Liver (tissue), 3 donors: ENCODE results near the gene PILRB.
"Not testable (repeated sequence)": the region's sequence is repeated elsewhere in the genome, so short reads cannot be mapped to it uniquely, and the experiment has no call there.

Experiments used
- CTCF ChIP-seq: fragments of 150-350 bp; IDR thresholded peaks from 2 replicates; pipeline ENCODE4 v1.5.1; 2017; ENCODE audit warnings: improper control_type of control experiment, low read depth, low read length; ENCODE audit not compliant: missing input control
- FOXA1 ChIP-seq: IDR thresholded peaks from 2 replicates; pipeline ENCODE4 v1.6.1; 2016; ENCODE audit warnings: antibody characterized with exemption
- HNF4G ChIP-seq: IDR thresholded peaks from 2 replicates; pipeline ENCODE4 v1.6.1; 2016; ENCODE audit warnings: antibody characterized with exemption
- RAD21 ChIP-seq, 2 donors: IDR thresholded peaks; 2 replicates each; pipeline ENCODE4 v1.6.1; 2016; ENCODE audit warnings: antibody characterized with exemption in 2 of 2, mild to moderate bottlenecking in 2 of 2
- TAF1 ChIP-seq: conservative IDR thresholded peaks from 2 replicates; pipeline ENCODE4 v1.6.1; 2016; ENCODE audit warnings: antibody characterized with exemption, mild to moderate bottlenecking
- TF ChIP-seq, protein P1 (sequence below): IDR thresholded peaks from 2 replicates; pipeline ENCODE4 v1.6.1; 2016; ENCODE audit warnings: antibody characterized with exemption, mild to moderate bottlenecking
- TF ChIP-seq, protein P2 (sequence below): IDR thresholded peaks from 2 replicates; pipeline ENCODE4 v1.6.1; 2016; ENCODE audit warnings: antibody characterized with exemption
- donor health status: healthy.
- donor health status: healthy.

DNA sequence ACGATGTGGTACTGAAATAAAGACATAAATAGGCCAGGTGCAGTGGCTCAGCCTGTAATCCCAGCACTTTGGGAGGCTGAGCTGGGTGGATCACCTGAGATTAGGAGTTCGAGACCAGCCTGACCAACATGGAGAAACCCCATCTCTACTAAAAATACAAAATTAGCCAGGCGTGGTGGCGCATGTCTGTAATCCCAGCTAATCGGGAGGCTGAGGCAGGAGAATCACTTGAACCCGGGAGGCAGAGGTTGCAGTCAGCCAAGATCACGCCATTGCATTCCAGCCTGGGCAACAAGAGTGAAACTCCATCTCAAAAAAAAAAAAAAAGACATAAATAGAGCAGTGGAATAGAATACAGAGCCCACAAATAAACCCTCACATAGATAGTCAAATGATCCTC lies 5.9 kb downstream of the PILRB start:
- not testable (repeated sequence) for TF ChIP-seq CTCF; RAD21 (IDR thresholded peaks at IDR 0.05); TAF1; FOXA1; HNF4G
- TF ChIP-seq, protein P1, sequence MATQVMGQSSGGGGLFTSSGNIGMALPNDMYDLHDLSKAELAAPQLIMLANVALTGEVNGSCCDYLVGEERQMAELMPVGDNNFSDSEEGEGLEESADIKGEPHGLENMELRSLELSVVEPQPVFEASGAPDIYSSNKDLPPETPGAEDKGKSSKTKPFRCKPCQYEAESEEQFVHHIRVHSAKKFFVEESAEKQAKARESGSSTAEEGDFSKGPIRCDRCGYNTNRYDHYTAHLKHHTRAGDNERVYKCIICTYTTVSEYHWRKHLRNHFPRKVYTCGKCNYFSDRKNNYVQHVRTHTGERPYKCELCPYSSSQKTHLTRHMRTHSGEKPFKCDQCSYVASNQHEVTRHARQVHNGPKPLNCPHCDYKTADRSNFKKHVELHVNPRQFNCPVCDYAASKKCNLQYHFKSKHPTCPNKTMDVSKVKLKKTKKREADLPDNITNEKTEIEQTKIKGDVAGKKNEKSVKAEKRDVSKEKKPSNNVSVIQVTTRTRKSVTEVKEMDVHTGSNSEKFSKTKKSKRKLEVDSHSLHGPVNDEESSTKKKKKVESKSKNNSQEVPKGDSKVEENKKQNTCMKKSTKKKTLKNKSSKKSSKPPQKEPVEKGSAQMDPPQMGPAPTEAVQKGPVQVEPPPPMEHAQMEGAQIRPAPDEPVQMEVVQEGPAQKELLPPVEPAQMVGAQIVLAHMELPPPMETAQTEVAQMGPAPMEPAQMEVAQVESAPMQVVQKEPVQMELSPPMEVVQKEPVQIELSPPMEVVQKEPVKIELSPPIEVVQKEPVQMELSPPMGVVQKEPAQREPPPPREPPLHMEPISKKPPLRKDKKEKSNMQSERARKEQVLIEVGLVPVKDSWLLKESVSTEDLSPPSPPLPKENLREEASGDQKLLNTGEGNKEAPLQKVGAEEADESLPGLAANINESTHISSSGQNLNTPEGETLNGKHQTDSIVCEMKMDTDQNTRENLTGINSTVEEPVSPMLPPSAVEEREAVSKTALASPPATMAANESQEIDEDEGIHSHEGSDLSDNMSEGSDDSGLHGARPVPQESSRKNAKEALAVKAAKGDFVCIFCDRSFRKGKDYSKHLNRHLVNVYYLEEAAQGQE: not testable (repeated sequence)
- TF ChIP-seq, protein P2, sequence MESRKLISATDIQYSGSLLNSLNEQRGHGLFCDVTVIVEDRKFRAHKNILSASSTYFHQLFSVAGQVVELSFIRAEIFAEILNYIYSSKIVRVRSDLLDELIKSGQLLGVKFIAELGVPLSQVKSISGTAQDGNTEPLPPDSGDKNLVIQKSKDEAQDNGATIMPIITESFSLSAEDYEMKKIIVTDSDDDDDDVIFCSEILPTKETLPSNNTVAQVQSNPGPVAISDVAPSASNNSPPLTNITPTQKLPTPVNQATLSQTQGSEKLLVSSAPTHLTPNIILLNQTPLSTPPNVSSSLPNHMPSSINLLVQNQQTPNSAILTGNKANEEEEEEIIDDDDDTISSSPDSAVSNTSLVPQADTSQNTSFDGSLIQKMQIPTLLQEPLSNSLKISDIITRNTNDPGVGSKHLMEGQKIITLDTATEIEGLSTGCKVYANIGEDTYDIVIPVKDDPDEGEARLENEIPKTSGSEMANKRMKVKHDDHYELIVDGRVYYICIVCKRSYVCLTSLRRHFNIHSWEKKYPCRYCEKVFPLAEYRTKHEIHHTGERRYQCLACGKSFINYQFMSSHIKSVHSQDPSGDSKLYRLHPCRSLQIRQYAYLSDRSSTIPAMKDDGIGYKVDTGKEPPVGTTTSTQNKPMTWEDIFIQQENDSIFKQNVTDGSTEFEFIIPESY: not testable (repeated sequence)
